ENCODE measurements around the gene LONRF3. TPM values are rescaled to one million over a fixed set of nuclear protein-coding genes. Genes with fewer than 3 reads are reported as not detected.

The LONRF3 gene
- total RNA-seq = 6.9 TPM

DNA sequence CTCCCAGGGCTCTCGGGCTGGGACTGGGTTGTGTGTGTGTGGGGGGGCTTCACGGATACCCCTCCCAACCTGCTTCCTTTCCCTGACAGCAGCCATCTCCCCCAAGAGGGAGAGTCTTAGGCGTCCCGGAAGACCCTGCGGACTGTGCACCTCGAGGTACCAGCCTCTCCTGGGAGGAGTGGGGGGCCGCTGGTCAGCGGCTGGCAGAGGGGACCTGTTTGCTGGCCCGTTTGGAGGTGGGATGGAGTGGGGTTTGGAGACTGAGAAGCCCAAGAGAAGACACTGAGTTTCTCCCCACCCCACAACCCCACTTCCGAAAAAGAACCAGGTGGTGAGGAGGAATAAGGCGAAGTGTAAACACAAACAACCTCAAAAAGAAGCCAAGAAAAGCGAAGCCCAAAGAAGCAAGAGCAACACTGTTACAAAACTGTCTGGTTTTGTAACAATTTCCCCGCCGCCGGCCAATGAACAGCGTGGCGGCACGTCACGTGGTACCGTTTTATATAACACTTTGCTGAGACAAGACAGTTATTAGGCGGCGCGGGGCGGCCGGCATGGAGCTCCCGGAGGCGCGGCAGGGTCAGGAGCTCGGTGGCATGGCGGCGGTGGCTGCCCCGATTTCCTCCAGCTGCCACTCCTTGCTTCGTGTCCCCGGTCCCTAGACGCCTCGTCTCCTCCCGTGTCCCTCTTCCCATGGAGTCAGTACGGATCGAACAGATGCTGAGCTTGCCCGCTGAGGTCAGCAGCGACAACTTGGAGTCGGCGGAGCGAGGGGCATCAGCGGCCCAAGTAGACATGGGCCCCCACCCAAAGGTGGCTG, at the start of gene LONRF3:
Gene LONRF3 (plus strand): TSS at position 531 of the 820 bp plus-strand sequence. CDS start 163 bp downstream, at position 694.
- DNase-seq (ENCODE audit: low spot score) = peak; percentile 70

DNA sequence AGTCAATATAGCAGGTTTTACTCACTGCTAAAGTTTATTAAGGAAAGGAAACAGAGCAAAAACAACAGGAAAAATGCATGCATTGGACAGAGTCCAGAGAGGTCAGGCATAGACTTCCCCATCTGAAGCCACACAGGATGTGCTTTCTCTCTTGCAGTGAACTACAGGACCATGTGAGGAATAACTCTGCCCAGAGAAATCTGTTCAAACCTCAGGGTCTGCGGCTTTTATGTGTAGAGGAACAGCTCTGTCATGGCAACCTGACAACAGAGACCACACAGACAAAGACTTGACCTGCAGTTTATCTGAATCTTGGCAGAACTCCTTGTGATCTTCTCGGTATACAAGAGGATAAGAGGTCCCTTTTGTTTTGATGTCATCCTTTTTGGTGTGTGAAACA, 46.3 kb upstream of the LONRF3 start:
- no peak for DNase-seq (ENCODE audit: low spot score)

DNA sequence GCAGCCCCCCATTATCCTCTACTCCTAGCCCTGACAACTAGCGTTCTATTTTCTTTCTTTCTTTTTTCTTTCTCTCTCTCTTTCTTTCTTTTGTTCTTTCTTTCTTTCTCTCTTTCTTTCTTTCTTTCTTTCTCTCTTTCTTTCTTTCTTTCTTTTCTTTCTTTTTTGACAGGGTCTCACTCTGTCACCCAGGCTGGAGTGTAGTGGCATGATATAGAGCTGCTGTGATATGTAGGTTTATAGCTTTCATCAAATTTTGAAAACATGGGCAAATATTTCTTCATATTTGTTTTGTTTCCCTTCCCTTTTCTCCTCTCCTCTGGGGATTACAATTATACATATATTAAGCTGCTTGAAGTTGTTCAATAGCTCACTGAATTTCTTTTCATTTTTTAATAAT, 39.1 kb upstream of the LONRF3 start:
- DNase-seq (ENCODE audit: low spot score) = no peak

GRCh38 chrX:118941147-118941546, 33.3 kb upstream of the LONRF3 start:
- no peak for DNase-seq (ENCODE audit: low spot score)

DNA sequence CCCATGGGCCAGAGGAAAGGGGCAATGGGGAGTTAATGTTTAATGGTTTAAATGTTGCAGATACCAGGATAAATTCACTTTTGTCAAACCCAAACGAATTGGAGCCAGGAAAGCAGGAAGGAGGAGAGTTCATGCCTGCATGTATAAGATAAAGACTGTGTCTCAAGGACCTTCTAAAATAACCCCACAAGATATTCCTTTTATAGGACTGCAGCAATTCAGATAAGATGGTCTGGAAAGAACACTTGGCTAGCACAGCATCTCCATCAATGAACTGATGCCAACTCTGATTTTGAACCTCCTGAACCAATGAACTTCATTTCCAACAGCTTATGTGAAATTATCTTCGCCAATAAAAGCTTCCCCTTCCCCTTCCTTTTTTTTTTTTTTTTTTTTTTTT, 31.3 kb upstream of the LONRF3 start:
- DNase-seq (ENCODE audit: low spot score) = no peak

DNA sequence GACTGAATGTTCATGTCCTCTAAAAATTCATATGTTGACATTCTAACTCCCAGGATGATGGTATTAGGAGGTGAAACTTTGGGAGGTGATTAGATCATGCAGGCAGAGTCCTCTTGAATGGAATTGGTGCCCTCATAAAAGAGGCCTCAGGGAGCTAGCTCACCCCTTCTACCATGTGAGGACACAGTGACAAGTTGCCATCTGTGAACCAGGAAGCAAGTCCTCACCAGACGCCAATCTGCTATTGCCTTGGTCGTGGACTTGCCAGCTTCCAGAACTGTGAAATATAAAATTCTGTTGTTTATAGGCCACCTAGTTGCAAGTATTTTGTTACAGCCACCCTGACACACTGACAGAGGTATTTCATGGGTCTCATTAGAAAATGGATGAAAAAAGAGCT, 28.5 kb upstream of the LONRF3 start:
- DNase-seq (ENCODE audit: low spot score) = no peak

DNA sequence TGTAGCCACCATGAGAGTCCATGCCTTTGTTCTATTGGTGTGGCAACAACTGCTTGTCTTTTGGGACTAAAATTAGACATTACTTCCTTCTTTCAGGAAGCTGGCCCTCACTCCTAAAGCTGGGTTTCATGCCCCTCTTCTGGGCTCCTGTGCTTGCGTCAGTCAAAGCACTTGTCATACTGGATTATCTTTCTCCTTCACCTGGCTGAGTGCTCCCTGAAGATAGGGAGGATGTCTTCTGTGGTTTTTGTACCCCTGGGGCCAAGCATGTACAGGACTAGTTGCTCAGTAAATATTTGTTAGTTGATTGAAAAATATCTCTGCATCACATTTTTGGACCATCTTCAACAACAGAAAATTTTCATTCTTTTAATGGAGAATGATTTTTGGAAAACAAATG, 26.1 kb upstream of the LONRF3 start:
- no peak for DNase-seq (ENCODE audit: low spot score)

DNA sequence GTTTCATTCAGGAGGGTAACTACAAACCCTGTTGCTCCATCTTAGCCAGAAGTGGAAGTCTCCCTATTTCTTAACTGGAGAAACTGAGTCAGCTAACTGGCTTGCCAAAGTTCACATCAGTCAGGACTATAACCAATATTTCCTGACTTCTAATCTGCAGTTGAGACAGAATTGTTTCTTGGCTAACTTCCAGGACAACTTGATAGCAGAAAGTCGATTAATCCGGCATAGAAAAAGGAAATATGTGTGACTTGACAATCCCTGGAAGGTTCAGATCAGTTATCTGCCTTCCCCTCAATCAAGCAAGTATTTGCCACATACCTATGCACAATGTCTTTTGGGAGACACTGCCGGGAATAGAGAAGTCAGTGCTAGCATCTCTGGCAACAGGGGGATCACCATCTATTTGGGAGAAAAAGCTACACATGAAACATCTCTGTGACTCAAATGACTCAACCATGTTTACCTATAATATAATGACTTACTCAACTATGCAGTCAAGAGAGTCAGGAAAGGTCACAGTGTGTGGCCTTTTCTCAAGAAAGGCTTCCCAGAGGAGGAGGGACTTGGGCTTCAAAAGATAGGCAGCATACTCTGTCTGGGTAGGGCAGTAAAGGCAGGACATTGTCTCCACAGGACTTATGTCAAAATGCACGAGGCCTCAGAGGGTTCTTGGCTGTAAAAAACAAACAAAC, 12.4 kb upstream of the LONRF3 start:
- no peak for DNase-seq (ENCODE audit: low spot score)

GRCh38 chrX:118963159-118963558, 11.3 kb upstream of the LONRF3 start:
- DNase-seq (ENCODE audit: low spot score) = no peak

- no peak for DNase-seq (ENCODE audit: low spot score)
Observed at GRCh38 chrX:118964252-118964651, 10.2 kb upstream of the LONRF3 start.

DNA sequence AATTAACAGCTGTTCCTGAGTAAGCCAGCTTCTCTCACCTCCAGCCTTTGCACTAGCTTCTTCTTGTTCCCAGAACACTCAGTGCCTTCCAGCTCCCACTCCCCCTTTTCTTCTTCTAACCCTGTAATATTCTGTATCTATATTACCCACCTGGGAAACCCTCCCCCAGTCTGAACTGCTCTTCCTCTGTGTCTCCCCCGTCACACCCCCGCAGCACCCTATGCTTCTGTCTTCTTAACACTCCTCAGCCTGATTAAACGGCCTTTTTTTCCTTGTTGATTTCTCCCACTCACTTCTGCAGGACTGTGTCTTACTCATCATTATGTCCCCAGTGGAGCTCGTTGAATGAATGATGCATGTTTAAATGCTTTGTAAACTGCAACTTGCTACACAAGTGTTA, 9.0 kb upstream of the LONRF3 start:
- no peak for DNase-seq (ENCODE audit: low spot score)

DNA sequence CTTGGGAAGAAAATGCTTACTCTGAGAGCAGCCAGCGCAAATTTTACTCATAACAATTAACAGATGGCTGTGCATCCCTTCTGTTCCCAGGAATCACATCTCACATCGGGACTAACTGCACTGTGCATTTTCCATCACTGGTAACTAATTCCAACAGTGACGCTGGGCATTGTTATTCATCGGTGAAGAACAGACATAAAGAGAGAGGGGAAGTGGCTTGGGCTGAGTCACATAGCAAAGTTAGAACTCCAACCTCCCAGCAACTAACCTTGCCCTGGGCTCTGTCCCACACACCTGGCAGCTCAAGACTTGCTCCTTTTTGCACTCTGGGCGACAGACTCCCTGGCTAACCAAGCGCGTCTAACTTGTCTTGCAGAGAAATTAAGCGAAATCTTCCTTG, 6.4 kb upstream of the LONRF3 start:
- DNase-seq (ENCODE audit: low spot score) = no peak

GRCh38 chrX:118971552-118971951, 2.9 kb upstream of the LONRF3 start:
- DNase-seq (ENCODE audit: low spot score) = no peak

DNA sequence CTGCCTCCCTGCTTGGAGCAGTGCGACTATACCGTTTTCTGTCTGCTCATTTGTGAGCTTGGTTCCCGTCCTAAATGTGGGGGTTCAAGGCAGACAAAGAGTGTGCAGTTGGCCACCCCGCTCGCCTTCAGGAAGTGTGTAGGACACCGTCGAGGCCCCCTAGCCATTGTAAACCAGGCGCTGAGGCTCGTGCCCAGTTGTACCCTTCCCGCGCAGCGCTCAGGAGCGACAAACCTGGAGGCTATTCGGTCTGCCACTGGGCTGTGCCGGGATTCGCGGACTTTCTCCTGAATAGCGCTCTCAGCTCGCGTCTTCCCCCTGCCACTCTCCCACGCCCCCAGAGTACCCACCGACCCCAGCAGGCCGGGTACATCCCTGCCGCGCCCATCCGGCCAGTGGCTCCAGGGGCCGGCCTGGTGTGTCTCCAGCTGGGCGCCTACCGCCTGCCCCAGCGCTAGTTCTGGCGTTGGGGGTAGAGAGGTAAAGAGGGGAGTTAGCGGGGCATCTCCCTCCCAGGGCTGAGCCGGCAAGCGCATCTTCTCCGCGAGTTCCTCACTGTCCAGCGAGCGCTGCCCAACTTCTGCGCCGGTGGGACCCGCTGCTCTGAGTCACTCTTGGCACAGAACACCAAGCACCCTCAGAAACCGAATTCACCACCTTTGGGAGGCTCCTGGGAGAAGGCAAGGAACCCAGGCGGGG, 880 bp upstream of the LONRF3 start:
- DNase-seq (ENCODE audit: low spot score) = no peak

DNA sequence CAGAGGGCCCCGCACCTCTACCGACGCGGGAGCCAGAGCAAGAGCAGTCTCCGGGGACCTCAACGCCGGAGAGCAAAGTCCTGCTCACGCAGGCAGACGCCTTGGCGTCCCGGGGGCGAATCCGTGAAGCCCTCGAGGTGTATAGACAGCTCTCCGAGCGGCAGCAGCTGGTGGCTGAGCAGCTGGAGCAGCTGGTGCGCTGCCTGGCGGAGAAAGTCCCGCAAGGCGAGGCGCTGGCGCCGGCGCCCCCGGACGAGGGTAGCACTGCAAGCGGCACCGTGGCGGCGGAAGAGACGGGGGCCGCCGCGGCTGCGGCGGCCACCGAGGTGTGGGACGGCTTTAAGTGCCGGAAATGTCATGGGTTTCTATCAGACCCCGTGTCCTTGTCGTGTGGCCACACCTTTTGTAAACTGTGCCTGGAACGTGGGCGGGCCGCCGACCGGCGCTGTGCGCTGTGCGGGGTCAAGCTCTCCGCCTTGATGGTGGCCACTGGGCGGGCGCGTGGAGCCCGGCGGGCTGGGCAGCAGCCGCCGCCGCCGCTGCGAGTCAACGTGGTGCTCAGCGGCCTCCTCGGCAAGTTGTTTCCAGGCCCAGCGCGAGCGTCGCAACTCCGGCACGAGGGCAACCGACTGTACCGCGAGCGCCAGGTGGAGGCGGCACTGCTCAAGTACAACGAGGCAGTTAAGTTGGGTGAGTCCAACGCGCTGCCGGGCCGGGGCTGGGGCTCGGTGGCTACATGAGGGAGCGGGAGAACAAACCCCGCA, 672 bp downstream of the LONRF3 start:
- DNase-seq (ENCODE audit: low spot score) = peak; percentile 46

DNA sequence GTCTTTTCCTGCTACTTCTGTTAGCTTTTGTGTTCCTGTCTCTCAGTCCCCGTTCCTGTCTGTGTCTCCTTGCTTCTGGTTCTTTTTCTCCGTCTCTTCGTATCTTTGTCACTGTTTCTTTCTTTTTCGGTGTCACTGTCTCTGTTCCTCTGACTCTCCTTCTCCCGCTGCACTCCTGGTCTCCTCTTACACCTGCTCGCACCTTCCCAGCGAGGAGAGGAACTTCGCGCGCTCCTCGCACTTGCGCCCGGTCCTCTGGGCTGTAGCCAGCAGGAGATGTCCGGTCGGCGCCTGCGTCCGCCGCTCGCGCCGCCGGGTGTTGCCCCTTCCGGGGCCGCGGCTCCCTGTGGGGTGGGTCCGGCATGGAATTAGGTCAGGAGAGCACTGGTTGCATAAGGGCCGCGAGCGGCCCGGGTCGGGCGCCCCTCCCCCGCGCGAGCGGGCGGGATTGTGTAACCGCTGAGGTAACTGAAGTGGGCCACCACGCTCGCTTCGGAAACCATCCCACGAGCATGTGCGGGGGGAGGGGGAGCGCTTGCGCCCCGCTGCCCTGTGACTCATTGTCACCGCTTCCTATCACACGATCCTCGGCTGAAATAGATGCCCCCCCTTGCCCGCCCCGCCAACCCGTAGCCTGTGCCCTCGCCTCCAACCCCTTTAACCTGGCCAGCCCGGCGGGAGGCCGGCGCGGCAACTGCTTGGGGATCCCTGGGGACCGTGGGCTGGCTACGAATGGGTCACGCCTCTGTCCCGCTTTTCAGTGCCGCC, 1.6 kb downstream of the LONRF3 start:
- peak; percentile 77 for DNase-seq (ENCODE audit: low spot score)

DNA sequence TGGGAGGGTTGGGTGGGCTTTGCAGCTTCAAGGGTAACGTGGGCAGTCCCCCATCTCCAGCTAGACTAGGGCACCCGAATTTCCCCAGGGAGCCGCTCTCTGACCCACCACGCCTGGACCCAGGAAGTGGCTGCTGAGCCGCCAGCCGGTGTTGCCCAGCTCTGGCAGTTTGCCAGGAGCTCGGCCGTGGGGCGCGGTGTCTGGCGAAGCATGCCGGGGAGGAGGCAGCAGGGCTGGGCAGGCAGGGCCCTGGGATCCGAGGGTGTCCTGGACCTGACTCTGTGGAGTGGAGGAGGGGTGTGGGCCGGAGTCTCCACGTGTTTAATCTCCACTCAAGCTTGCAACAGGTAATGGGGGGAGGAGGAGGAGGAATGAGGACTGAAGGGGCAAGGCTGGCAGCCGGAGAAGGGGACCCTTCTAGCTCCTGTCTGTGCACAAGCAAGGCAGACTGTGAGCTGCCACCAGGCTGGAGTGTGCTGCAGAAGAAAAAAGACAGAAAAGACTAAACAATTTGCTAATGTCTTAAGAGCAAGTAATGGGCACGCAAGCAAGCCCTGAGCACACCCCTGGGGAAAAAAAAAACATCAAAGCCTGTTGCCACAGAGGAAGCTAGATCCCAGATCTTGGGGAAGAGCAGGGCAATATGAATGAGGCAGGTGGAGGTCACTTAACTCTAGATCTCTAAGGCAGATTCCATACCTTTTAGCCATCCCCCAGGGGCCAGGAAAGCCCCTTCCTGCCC, 2.4 kb downstream of the LONRF3 start:
- DNase-seq (ENCODE audit: low spot score) = peak; percentile 74

GRCh38 chrX:118977424-118977823, 3.0 kb downstream of the LONRF3 start:
- DNase-seq (ENCODE audit: low spot score) = no peak

DNA sequence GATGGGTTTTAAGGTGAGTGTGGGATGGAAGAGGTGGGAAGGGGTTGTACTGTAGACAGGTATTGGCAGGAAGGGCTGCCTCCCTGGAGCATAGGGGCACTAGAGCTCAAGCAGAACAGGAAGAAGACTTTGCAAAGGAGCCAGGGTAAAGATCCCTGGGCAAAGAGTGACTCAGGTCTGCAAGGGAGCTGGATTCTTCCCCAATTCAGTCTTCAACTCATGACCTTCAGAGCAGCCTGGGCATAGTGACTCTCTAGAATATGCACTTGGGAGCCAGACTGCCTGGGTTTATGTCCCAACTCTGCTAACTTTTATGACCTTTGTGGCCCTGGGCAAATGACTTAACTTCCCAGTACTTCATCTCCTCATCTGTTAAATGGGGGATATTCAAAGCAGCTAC, 4.0 kb downstream of the LONRF3 start:
- DNase-seq (ENCODE audit: low spot score) = no peak

GRCh38 chrX:118980761-118981160, 6.3 kb downstream of the LONRF3 start:
- no peak for DNase-seq (ENCODE audit: low spot score)
